Central memory CD8-positive, alpha-beta T cell (primary cell): ENCODE data around the gene STRIT1.
A peak's percentile ranks its signal among the peaks of the same experiment; 100 is the strongest.

Experiments used
- ATAC-seq: fragments of 150-1000 bp; cut with Tn5 transposase; replicated peaks from 2 replicates; pipeline ENCODE4 v1.10.0; 2022; ENCODE audit warnings: mild to moderate bottlenecking, moderate FRiP score, moderate number of reproducible peaks; ENCODE audit not compliant: poor library complexity, severe bottlenecking; ENCODE audit errors: extremely low read depth
- DNase-seq, 2 donors: peaks; one replicate each; pipeline ENCODE4 v3.0.0; 2021; ENCODE audit warnings: low spot score in 2 of 2
- H3K27ac Mint-ChIP-seq: one replicate; pipeline ENCODE4 v1.8.0; 2022; ENCODE audit warnings: low read depth, mild to moderate bottlenecking, moderate library complexity, mixed read lengths
- H3K27me3 Mint-ChIP-seq: one replicate; pipeline ENCODE4 v1.8.0; 2022; ENCODE audit warnings: mixed read lengths
- H3K36me3 Mint-ChIP-seq: one replicate; pipeline ENCODE4 v1.8.0; 2022; ENCODE audit warnings: mild to moderate bottlenecking, moderate library complexity, mixed read lengths; ENCODE audit not compliant: insufficient read depth
- H3K4me1 Mint-ChIP-seq: one replicate; pipeline ENCODE4 v1.8.0; 2022; ENCODE audit warnings: mixed read lengths
- H3K4me3 Mint-ChIP-seq: one replicate; pipeline ENCODE4 v1.8.0; 2022; ENCODE audit warnings: mild to moderate bottlenecking, moderate library complexity, mixed read lengths
- H3K9me3 Mint-ChIP-seq: one replicate; pipeline ENCODE4 v1.8.0; 2022; ENCODE audit warnings: mixed read lengths

The STRIT1 gene

DNA sequence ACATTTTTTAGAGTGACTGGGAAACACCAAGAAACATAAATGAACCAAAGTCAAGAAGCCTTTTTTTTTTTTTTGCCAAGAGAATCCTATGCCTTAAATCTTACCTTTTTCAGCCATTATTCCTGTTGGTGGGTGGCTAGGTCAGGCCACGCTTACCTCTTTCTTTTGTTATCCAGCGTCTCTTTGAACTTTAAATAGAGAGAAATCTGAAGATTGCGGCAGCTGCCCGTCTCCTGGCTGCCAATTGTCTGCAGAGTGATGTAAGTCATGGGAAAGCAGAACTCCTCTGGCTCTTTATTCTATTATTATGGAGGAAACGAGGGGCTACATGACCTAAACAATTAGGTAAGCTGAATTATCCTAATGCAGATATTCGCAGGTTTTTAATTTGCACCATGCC is at the start of gene STRIT1:
Gene STRIT1, minus strand, starts transcription at position 168 of the 400 bp plus-strand sequence.
- Mint-ChIP-seq H3K4me1 (no peaks in the 10 kb centered on the region), H3K27ac (no peak within 1 kb of the TSS), H3K4me3 (no peak within 1 kb of the TSS), H3K9me3 (no peaks in the 10 kb centered on the region), H3K27me3 (no peaks in the 10 kb centered on the region), H3K36me3 (no peaks in the 10 kb centered on the region)
- DNase-seq, result no peak
- no peak for ATAC-seq

DNA sequence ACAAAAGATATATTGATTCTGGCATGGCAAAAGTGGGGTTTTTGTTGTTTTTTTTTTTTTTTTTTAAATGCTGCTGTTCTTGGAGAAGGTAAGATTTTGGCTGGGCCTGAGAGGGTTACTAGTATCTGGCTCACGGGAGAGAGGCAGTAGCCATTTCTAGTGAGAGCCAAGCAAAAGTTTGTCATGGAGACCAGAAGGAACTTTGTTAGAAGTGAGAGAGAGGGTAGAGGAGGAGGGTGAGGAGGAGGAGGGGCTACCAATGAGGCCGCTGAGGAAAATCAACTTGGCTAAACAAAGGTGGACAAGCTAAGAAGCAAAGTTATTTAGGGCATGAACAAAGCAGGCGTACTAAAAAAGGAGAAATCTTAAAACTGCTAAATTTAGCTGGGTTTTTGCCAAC is 48.9 kb upstream of the STRIT1 start:
- Mint-ChIP-seq H3K27me3 (no peaks in the 10 kb centered on the region), H3K36me3 (no peaks in the 10 kb centered on the region), H3K9me3 (no peaks in the 10 kb centered on the region), H3K4me1 (no peaks in the 10 kb centered on the region), H3K4me3 (no peak overlapping the region), H3K27ac (no peak overlapping the region)
- DNase-seq (no peak), ATAC-seq (no peak)

DNA sequence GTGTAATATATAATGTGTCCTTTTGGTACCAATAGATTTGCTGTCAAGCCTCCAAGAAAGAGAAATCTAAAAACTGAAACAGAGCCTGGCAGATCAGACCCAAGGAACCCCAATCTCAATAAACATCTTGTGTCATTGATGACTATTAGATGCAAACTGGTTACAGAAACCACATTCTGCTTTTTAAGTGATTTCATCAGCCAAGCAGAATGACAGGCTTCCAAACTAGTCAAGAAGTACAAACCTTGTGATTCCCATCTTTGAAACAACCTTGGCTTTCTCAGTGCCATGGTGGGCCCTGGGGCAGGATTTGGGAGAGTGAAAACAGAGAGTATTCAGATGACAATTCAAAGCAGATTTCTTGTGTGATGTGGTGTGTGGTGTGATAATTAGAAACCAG is 45.6 kb upstream of the STRIT1 start:
- no peaks in the 10 kb centered on the region for H3K4me1 Mint-ChIP-seq
- no peak for DNase-seq
- no peaks in the 10 kb centered on the region for H3K27me3 Mint-ChIP-seq
- no peaks in the 10 kb centered on the region for H3K36me3 Mint-ChIP-seq
- H3K4me3 Mint-ChIP-seq, result no peak overlapping the region
- no peak overlapping the region for H3K27ac Mint-ChIP-seq
- no peak for ATAC-seq
- H3K9me3 Mint-ChIP-seq, result no peaks in the 10 kb centered on the region

DNA sequence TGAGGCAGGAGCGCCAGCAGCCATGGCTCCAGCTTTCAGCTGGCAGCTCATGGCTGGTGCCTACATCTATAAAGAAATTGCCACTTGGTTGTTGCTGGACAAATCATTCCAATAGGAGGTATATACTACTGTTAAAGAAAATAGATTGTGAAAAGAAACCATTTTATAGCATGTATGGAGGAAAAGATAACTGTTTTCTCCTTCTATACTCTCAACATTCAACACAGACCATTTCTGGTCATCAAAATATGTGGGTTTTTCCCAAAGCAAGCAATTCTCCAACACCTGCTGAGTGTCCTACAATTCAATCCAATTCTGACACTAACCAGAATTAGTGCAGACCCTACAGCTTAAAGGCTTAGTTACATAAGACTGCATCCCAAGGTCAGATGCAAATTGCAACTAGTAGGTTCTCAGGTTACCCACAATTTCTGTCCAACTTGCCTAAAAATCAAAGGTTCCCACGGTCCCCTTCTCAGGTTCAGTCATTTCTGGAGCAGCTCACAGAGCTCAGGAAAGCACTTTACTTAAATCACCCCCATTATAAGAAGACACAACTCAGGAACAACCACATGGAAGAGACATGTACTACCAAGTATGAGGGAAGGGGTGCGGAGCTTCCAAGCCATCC is 42.4 kb upstream of the STRIT1 start:
- H3K27me3 Mint-ChIP-seq, result no peaks in the 10 kb centered on the region
- H3K4me1 Mint-ChIP-seq, result no peaks in the 10 kb centered on the region
- H3K9me3 Mint-ChIP-seq, result no peaks in the 10 kb centered on the region
- DNase-seq (no peak), ATAC-seq (no peak)
- H3K27ac Mint-ChIP-seq, result no peak overlapping the region
- H3K4me3 Mint-ChIP-seq, result no peak overlapping the region
- no peaks in the 10 kb centered on the region for H3K36me3 Mint-ChIP-seq

DNA sequence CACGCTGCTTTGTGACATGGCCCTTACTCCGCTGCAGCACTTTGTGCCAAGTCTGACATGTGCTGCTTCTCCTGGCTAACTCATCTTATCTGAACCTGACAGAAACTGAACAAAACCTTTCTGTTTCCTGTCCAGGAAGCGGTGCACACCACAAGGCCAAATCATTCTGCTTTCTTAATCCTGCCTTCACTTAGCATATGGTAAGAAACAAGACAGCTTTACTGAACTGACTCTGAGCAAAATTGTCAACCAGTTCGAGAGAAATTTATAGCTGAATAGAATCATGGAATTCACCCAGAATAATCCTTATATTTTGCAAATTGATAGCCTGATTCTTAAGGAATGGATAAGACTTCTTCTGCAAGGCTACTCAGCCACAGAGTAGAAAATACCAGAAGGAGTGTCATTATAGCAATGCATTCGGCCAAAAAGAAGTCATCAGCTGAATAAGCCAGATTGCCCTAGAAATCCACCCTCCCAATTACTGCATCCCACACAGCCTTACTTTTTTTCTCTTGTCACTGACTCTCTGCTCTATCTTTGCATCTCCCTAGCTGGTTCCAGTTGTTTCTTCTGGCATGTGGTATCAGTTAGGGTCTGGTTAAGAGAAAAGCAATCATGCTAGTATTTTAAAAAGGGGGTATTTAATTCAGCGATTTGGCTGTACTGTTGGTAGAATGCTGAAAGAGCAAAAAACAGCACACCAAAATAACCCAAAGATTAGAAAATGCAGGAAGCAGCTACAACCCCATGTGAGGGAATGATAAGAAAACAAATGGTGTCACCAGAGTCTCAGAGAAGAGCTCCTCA is 41.6 kb upstream of the STRIT1 start:
- Mint-ChIP-seq H3K4me1 (no peaks in the 10 kb centered on the region), H3K27ac (no peak overlapping the region), H3K36me3 (no peaks in the 10 kb centered on the region), H3K4me3 (no peak overlapping the region), H3K27me3 (no peaks in the 10 kb centered on the region), H3K9me3 (no peaks in the 10 kb centered on the region)
- DNase-seq (no peak), ATAC-seq (peak; percentile 58)

DNA sequence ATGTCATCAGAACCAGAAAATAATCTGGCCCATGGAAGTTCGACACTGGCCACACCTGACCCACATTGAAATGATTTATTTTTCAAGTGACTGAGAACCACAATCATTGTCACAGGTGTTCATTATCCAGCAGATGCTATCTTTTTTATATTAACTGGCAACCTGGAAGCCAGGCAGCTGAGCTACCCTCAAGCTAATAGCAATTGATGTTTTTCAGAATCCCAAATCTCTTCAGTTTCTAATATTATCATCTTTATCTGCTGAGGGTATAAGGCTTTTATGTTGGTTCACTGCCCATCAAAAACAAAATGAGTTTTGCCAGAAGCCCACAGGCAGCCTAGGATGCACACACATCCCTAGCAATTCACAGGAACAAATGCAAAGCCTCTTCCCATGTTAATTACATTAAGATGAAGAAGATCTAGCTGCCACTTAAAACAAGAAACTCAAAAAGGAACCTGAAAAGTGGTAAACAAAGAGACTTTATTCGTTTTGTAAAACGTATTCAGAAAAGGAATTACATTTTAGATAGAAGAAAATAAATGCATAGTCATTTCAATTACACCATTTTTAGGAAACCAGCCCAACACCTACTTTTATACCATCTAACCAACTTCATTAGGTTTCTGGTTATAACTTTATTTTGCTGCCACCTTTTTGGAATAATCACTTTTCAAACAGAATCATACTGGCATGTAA is 40.9 kb upstream of the STRIT1 start:
- no peaks in the 10 kb centered on the region for H3K9me3 Mint-ChIP-seq
- H3K4me3 Mint-ChIP-seq, result no peak overlapping the region
- H3K27ac Mint-ChIP-seq, result no peak overlapping the region

DNA sequence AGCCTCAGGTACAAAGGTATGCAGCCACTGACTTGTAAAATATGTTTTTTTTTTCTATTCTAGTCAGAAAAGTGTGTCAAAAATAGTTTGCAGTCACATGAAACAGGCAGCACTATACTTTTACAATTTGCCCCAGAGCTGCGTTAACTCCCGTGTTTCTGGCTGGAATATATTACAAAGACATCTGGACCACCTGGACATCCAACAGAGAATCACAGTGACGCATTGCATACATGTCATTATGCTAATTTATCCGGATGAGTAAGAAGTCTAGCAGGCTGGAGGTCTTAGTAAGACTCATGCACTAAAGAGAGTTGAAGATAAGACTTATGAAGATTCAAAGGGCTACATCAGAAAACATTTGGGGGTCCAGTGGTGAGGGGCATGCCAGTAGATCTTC is 39.2 kb upstream of the STRIT1 start:
- Mint-ChIP-seq H3K4me1 (no peaks in the 10 kb centered on the region), H3K27ac (no peak overlapping the region), H3K4me3 (no peak overlapping the region), H3K27me3 (no peaks in the 10 kb centered on the region), H3K9me3 (no peaks in the 10 kb centered on the region), H3K36me3 (no peaks in the 10 kb centered on the region)
- DNase-seq (no peak), ATAC-seq (no peak)

More for the DNA sequence above, 40.9 kb upstream of the STRIT1 start:
- Mint-ChIP-seq H3K27me3 (no peaks in the 10 kb centered on the region), H3K36me3 (no peaks in the 10 kb centered on the region), H3K4me1 (no peaks in the 10 kb centered on the region)
- DNase-seq (no peak), ATAC-seq (no peak)

DNA sequence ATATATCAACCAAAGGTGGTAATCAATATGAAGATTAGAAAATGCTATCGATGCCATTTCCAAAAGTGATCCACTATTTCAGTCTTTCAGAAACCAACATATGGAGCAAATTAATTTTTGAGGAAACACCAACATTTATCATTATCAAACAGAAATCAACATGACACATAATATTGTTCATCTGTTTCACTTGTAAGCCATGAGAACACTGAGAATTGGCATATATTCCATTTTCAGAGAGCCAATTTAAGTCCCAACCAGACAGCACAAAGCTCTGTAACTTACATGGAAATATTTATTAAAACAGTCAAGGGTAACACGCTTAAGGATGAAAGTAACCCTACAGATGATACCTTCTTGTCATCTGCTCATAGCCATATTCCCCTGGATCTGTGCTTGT is 37.6 kb upstream of the STRIT1 start:
- no peaks in the 10 kb centered on the region for H3K36me3 Mint-ChIP-seq
- no peaks in the 10 kb centered on the region for H3K9me3 Mint-ChIP-seq
- H3K4me1 Mint-ChIP-seq, result no peaks in the 10 kb centered on the region
- H3K27me3 Mint-ChIP-seq, result no peaks in the 10 kb centered on the region
- no peak overlapping the region for H3K4me3 Mint-ChIP-seq
- no peak for ATAC-seq
- no peak for DNase-seq
- H3K27ac Mint-ChIP-seq, result no peak overlapping the region

DNA sequence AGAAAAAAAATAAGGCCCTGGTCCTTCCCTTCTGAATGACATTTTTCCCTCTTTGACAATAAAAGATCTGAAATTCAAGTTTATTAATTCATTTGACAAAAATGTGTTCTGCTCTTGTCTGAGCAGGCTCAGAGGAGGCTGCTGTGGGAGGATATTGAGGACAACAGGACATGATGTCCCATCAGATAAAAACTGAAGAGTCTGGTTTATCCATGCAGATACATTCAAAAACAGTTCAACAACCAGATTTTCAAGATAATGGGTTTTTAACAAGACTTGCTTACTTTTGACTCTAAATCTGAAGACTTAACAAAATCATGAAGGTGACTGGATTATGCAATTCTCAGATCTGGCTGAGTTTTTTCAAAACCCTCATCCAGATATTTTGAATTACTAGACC is 36.9 kb upstream of the STRIT1 start:
- Mint-ChIP-seq H3K27ac (no peak overlapping the region), H3K4me1 (no peaks in the 10 kb centered on the region), H3K36me3 (no peaks in the 10 kb centered on the region), H3K9me3 (no peaks in the 10 kb centered on the region), H3K4me3 (no peak overlapping the region), H3K27me3 (no peaks in the 10 kb centered on the region)
- DNase-seq (no peak), ATAC-seq (no peak)

DNA sequence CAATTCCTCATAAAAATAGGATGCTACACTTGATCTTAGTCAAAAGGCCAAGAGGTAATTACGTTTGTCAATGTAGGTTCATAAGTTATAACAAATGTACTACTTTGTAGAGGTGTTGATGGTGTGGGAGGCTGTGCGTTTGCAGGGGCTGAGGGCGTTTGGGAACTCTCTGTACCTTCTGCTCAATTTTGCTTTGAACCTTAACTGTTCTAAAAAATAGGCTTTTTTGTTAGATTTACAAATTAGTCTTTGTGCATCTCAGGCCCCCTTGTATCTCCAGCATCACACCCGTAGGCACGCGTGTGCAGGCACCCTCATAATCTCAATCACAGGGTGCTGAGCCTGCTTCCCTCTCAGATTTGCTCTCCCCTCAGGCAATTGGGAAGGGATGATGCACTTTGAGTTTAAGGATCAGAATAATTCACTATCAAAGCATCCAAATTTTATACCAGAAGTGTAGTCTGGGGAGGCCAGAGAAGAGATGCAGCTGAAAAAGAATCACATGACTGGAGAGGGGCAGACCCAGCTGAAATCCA is 36.1 kb upstream of the STRIT1 start:
- Mint-ChIP-seq H3K36me3 (no peaks in the 10 kb centered on the region), H3K4me1 (no peaks in the 10 kb centered on the region), H3K27ac (no peak overlapping the region), H3K27me3 (no peaks in the 10 kb centered on the region), H3K4me3 (no peak overlapping the region), H3K9me3 (no peaks in the 10 kb centered on the region)
- ATAC-seq (no peak), DNase-seq (no peak)

DNA sequence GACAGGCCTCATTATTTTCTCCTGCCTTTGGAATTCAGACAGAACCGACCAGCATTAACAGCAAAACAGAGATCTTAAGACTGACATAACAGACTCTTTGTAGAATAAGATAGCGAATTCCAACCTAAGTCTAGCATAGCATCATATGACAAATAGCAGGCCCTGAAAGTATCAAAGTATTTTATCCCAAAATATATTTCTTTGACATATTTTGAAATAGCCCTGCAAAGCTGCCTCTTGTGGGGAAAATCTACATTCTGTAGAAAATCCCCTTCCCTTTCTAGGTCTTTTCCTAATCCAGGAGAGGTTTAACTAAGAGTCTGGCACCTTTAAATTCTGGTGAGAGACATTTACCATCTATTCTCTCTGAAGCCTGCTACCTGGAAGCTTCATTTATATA is 34.4 kb upstream of the STRIT1 start:
- Mint-ChIP-seq H3K36me3 (no peaks in the 10 kb centered on the region), H3K4me1 (no peaks in the 10 kb centered on the region), H3K9me3 (no peaks in the 10 kb centered on the region), H3K27ac (no peak overlapping the region), H3K27me3 (no peaks in the 10 kb centered on the region), H3K4me3 (no peak overlapping the region)
- DNase-seq (no peak), ATAC-seq (no peak)

DNA sequence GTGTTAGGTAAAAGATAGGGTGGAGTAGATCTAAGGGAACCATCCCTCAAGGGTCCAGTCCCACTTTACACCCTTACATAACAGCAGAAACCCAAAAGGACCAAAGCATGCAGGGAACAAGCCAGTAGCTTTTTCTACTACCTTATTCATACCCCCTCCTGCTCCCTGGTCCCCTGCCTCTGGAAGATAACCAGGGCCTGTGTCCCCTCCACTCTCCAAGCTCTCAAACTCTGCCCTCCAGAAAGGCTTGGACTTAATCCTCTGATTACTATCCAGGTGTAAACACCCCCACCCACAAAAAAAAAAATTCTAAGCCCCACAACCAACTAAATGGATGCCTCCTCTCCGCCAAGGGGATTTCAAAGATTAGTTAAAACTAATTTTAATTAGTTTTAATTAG is 33.9 kb upstream of the STRIT1 start:
- no peak overlapping the region for H3K27ac Mint-ChIP-seq
- no peaks in the 10 kb centered on the region for H3K9me3 Mint-ChIP-seq
- H3K4me3 Mint-ChIP-seq, result no peak overlapping the region
- no peaks in the 10 kb centered on the region for H3K27me3 Mint-ChIP-seq
- ATAC-seq (no peak), DNase-seq (no peak)
- no peaks in the 10 kb centered on the region for H3K36me3 Mint-ChIP-seq
- no peaks in the 10 kb centered on the region for H3K4me1 Mint-ChIP-seq

DNA sequence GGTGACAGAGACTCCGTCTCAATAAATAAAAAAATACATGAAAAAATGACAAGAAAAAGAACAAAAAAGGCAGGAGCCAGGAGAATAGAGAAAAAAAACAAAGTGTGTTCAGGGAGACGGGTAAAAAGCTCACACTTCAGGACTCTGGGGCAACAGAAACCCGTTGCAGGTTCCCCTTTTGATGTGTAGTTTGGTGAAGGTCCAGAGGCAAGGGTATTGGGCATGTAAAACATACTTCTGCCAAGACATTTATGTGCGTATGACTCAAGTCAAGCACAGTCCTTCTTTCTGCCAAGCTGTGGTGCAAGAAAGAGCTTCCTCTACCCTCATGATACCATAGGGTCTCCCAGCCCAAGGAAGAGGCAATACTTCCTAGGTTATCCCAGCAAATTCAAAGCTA is 33.4 kb upstream of the STRIT1 start:
- ATAC-seq, result no peak
- Mint-ChIP-seq H3K27ac (no peak overlapping the region), H3K36me3 (no peaks in the 10 kb centered on the region), H3K4me1 (no peaks in the 10 kb centered on the region), H3K4me3 (no peak overlapping the region), H3K27me3 (no peaks in the 10 kb centered on the region), H3K9me3 (no peaks in the 10 kb centered on the region)
- DNase-seq, result no peak
